Sigmoid colon (tissue), 7 donors: ENCODE results near the gene TCF12. TPM values are rescaled to one million over a fixed set of nuclear protein-coding genes. Genes with fewer than 3 reads are reported as not detected.
A peak's percentile ranks its signal among the peaks of the same experiment; 100 is the strongest.

Experiments
- DNase-seq: peaks from one replicate; pipeline ENCODE4 v3.0.0-alpha.2; 2019
- H3K27ac ChIP-seq, 4 donors: fragments of 200-600 bp; sonication (generic); one replicate each; pipeline ENCODE4 v1.5.1; 2016 to 2019; ENCODE audit warnings: mild to moderate bottlenecking in 1 of 4
- H3K27me3 ChIP-seq, 3 donors: fragments of 200-600 bp; sonication (generic); one replicate each; pipeline ENCODE4 v1.5.1; 2019; ENCODE audit warnings: mild to moderate bottlenecking in 1 of 3
- H3K36me3 ChIP-seq, 4 donors: fragments of 200-600 bp; sonication (generic); one replicate each; pipeline ENCODE4 v1.5.1; 2016 to 2019
- H3K4me1 ChIP-seq, 4 donors: fragments of 200-600 bp; sonication (generic); one replicate each; pipeline ENCODE4 v1.5.1; 2017 to 2019
- H3K4me3 ChIP-seq, 4 donors: fragments of 200-600 bp; sonication (generic); one replicate each; pipeline ENCODE4 v1.5.1; 2017 to 2019; ENCODE audit warnings: mild to moderate bottlenecking in 2 of 4, moderate library complexity in 1 of 4
- H3K9me3 ChIP-seq, 4 donors: fragments of 200-600 bp in 3 of 4; sonication (generic) in 3 of 4; one replicate each; pipeline versions ENCODE4 v1.5.1 to v1.6.1; 2013 to 2019
- EP300 ChIP-seq, 4 donors: sonication (generic); formaldehyde crosslinking; IDR thresholded peaks; one replicate each; pipeline ENCODE4 v1.6.1; 2017; ENCODE audit warnings: antibody characterized with exemption in 4 of 4
- POLR2A ChIP-seq, 2 donors: fragments of 450-650 bp; IDR thresholded peaks; one replicate each; pipeline ENCODE4 v1.6.1; 2016; ENCODE audit warnings: antibody characterized with exemption in 2 of 2, mild to moderate bottlenecking in 2 of 2, moderate library complexity in 2 of 2
- POLR2AphosphoS5 ChIP-seq, 4 donors: sonication (generic); formaldehyde crosslinking; IDR thresholded peaks; one replicate each; pipeline ENCODE4 v1.6.1; 2017; ENCODE audit warnings: antibody characterized with exemption in 4 of 4
- WGBS, 2 donors: extraction: QIAGEN DNeasy Blood & Tissue Kit; methylation state at CpG; one replicate each; pipeline ENCODE4 v1.1.7; 2013; 5-methylcytosine and 5-hydroxymethylcytosine counted together
- intact Hi-C: fragments of 100-400 bp; cut with DNase I; formaldehyde crosslinking; loops from one replicate; pipeline ENCODE4 v1.15.1; 2023
- polyA plus RNA-seq, 3 donors: library from polyadenylated mRNA; stranded (reverse); fragments of 200-250 nt; gene quantifications; one replicate each; pipeline ENCODE4 v1.2.3, GENCODE V29; 2013
- total RNA-seq, 4 donors: library from RNA; depleted of rRNA; stranded (reverse); fragments of >200 nt; gene quantifications; one replicate each; pipeline ENCODE4 v1.1.0, GENCODE V29; 2016
- TF ChIP-seq, protein P1 (sequence below), 4 experiments: fragments of 450-650 bp in 3 of 4; fragments of 200-600 bp in 1 of 4; IDR thresholded peaks; one replicate each; pipeline ENCODE4 v1.5.1; 2016 to 2019; ENCODE audit warnings: antibody characterized with exemption in 4 of 4, mild to moderate bottlenecking in 3 of 4, moderate library complexity in 2 of 4
- donor health status: healthy with polysubstance abuse.
- donor health status: Bipolar disorder and iron deficiency.
- donor health status: healthy.

TCF12 gene
- total and polyA plus RNA-seq, 7 donors: 13.2 to 147 (median 77.8) TPM

DNA sequence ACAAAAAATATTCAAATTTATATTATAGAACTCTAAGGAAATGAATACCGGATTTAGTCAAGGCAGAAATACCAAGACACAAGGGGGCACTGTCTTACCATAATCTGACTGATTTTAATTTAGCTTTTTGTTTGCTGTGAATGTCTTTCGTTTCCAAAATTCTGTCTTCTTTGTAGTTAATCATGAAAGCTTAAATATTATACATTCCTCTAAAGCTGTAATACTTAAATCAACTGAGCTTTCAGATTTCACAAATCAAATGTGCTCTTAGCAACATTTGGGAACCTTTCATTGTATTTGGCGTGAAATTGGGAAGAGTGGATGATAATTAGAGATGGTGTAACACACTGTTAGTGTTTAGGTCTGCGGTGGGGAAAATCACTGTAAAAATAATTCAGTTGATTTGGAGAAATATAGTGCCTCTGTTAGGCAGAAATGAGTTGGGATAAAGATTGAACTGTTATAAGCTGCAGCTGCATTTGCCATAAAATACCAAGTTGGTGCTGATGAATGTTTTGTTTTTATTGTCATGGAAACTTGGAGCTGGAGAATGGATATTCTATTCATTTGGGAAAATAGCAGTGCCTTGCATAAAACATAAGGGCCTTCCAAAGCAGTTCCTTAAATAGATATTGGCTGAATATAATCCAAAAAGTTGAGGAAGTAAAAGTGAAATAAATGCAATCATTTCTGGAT, 228.2 kb downstream of the TCF12 start:
- no peaks in the 10 kb centered on the region for H3K9me3 ChIP-seq
- H3K36me3 ChIP-seq: no peaks in the 10 kb centered on the region
- DNase-seq: no peak
- WGBS, 2 donors: 11 to 24% methylated on average over 4 of the region's 4 CpGs
- intact Hi-C loops: loop anchor here (2.0 to 10.0 kb wide), 3 partner anchors 160 to 322 kb away; partner anchors contain the start of gene TCF12
- H3K4me1 ChIP-seq: peaks cover 0 to 45% (median 36%) of the 10 kb centered on the region in 4 donors
- peak overlapping the region in 2 of 4 donors; percentile 14 to 23 for H3K4me3 ChIP-seq
- no peaks in the 10 kb centered on the region for H3K27me3 ChIP-seq
- peak overlapping the region in 3 of 4 donors; percentile 12 to 50 (median 33) for H3K27ac ChIP-seq
- no peak for TF ChIP-seq POLR2A (IDR thresholded peaks at IDR 0.05)
- TF ChIP-seq POLR2AphosphoS5 (IDR thresholded peaks at IDR 0.05): peak in 1 of 4 donors; percentile 3
- TF ChIP-seq, protein P1, sequence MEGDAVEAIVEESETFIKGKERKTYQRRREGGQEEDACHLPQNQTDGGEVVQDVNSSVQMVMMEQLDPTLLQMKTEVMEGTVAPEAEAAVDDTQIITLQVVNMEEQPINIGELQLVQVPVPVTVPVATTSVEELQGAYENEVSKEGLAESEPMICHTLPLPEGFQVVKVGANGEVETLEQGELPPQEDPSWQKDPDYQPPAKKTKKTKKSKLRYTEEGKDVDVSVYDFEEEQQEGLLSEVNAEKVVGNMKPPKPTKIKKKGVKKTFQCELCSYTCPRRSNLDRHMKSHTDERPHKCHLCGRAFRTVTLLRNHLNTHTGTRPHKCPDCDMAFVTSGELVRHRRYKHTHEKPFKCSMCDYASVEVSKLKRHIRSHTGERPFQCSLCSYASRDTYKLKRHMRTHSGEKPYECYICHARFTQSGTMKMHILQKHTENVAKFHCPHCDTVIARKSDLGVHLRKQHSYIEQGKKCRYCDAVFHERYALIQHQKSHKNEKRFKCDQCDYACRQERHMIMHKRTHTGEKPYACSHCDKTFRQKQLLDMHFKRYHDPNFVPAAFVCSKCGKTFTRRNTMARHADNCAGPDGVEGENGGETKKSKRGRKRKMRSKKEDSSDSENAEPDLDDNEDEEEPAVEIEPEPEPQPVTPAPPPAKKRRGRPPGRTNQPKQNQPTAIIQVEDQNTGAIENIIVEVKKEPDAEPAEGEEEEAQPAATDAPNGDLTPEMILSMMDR (IDR thresholded peaks at IDR 0.05): peak in 3 of 4 experiments; percentile 54 to 68 (median 55)
- no peak for TF ChIP-seq EP300 (IDR thresholded peaks at IDR 0.05)

DNA sequence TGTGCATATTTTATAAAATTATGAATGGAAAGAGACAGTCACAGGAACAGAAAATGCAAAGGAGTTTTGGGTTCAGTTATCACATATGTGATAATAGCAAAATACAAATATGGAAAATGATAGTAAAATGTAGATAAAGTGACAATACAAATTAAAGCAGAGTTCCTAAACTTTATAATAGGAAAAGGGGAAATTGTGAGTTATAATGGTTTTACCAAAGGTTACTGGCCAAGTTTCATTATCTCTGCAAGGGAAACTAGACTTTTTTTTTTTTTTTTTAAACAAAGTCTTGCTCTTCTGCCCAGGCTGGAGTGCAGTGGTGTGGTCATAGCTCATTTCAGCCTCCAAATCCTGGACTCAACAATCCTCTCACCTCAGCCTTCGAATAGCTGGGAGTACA, 229.2 kb downstream of the TCF12 start:
- H3K27ac ChIP-seq: no peak overlapping the region

DNA sequence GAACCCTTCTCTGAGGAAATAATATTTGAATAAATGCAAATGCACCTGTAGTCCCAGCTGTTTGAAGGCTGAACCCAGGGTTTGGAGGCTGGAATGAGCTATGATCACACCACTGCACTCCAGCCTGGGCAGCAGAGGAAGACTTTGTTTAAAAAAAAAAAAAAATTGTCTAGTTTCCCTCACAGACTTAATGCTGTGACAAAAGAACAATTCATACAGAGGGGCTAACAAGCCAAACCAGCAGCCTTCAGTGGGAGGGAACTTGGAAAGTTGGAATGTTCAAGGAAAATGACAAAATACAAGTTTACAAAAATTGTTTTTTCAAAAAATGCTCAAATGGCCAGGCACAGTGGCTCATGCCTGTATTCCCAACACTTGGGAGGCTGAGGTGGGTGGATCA, 229.8 kb downstream of the TCF12 start:
- Histone ChIP-seq H3K4me1 (peaks cover 0 to 45% (median 39%) of the 10 kb centered on the region in 4 donors), H3K9me3 (no peaks in the 10 kb centered on the region), H3K4me3 (no peak overlapping the region), H3K36me3 (no peaks in the 10 kb centered on the region), H3K27me3 (no peaks in the 10 kb centered on the region), H3K27ac (peak overlapping the region in 1 of 4 donors; percentile 58)
- intact Hi-C loops: loop anchor here (2.0 to 10.0 kb wide), 3 partner anchors 69 to 323 kb away; partner anchors contain the start of gene TCF12
- no peak for DNase-seq
- TF ChIP-seq, protein P1 (IDR thresholded peaks at IDR 0.05): no peak
- TF ChIP-seq POLR2AphosphoS5 (IDR thresholded peaks at IDR 0.05) (no peak), POLR2A (IDR thresholded peaks at IDR 0.05) (no peak), EP300 (IDR thresholded peaks at IDR 0.05) (no peak)

More for the DNA sequence above, 229.2 kb downstream of the TCF12 start:
- DNase-seq: no peak
- TF ChIP-seq, protein P1 (IDR thresholded peaks at IDR 0.05): no peak
- TF ChIP-seq POLR2A (IDR thresholded peaks at IDR 0.05) (no peak), EP300 (IDR thresholded peaks at IDR 0.05) (no peak), POLR2AphosphoS5 (IDR thresholded peaks at IDR 0.05) (no peak)
- Histone ChIP-seq H3K36me3 (no peaks in the 10 kb centered on the region), H3K4me1 (peaks cover 0 to 45% (median 36%) of the 10 kb centered on the region in 4 donors), H3K9me3 (no peaks in the 10 kb centered on the region), H3K4me3 (no peak overlapping the region), H3K27me3 (no peaks in the 10 kb centered on the region)
- intact Hi-C loops: loop anchor here (2.0 to 10.0 kb wide), 4 partner anchors 69 to 323 kb away; partner anchors contain the start of gene TCF12
- WGBS, 2 donors: 93 to 96% methylated on average over 1 of the region's 1 CpG

DNA sequence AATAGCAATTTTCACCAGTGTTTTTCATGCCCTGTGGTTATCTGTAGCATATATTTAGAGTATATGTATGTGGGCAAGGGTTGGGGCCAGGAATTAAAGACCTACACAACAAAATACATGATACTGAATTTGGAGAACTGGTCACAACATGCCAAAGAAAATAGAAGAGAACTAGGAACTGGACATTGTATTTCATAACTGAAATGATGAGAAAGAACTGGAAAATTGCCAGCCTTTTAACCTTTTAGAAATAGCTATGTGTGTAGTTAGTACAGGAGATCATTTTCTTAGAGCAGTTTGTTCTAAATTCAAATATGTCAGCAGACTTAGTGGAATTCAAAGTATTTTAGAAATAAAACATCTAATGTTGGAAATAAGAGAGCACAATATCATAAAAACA, 230.8 kb downstream of the TCF12 start:
- Histone ChIP-seq H3K27ac (peak overlapping the region in 1 of 4 donors; percentile 58), H3K36me3 (no peaks in the 10 kb centered on the region), H3K27me3 (no peaks in the 10 kb centered on the region), H3K9me3 (no peaks in the 10 kb centered on the region), H3K4me3 (no peak overlapping the region), H3K4me1 (peaks cover 0 to 47% (median 40%) of the 10 kb centered on the region in 4 donors)
- DNase-seq: no peak
- intact Hi-C loops: loop anchor here (2.0 to 10.0 kb wide), 3 partner anchors 68 to 324 kb away; partner anchors contain the start of gene TCF12
- TF ChIP-seq POLR2AphosphoS5 (IDR thresholded peaks at IDR 0.05): no peak
- TF ChIP-seq POLR2A (IDR thresholded peaks at IDR 0.05): no peak
- TF ChIP-seq EP300 (IDR thresholded peaks at IDR 0.05): no peak
- TF ChIP-seq, protein P1 (IDR thresholded peaks at IDR 0.05): no peak
